Mucosa of rectum (tissue), 2 donors: ENCODE measurements around the gene IQCK.

Experiments used
- H3K27ac ChIP-seq, 2 donors: one replicate each; pipeline ENCODE4 v1.7.0; 2013; ENCODE audit warnings: inconsistent platforms in 2 of 2, low read depth in 2 of 2, low read length in 2 of 2
- H3K27me3 ChIP-seq, 2 donors: one replicate each; pipeline ENCODE4 v1.7.0; 2013; ENCODE audit warnings: low read length in 2 of 2; ENCODE audit not compliant: control insufficient read depth in 2 of 2, insufficient read depth in 2 of 2
- H3K36me3 ChIP-seq, 2 donors: one replicate each; pipeline ENCODE4 v1.7.0; 2013; ENCODE audit warnings: low read length in 2 of 2; ENCODE audit not compliant: control insufficient read depth in 2 of 2, insufficient read depth in 2 of 2
- H3K4me1 ChIP-seq, 2 donors: one replicate each; pipeline ENCODE4 v1.7.0; 2013; ENCODE audit warnings: low read length in 2 of 2, mild to moderate bottlenecking in 1 of 2; ENCODE audit not compliant: control insufficient read depth in 2 of 2, insufficient read depth in 2 of 2
- H3K4me3 ChIP-seq, 2 donors: one replicate each; pipeline ENCODE4 v1.7.0; 2013; ENCODE audit warnings: low read length in 2 of 2
- H3K9ac ChIP-seq, 2 donors: one replicate each; pipeline ENCODE4 v1.7.0; 2013; ENCODE audit warnings: low read length in 2 of 2, low read depth in 1 of 2, mild to moderate bottlenecking in 1 of 2
- H3K9me3 ChIP-seq, 2 donors: one replicate each; pipeline ENCODE4 v1.7.0; 2013; ENCODE audit warnings: low read length in 2 of 2; ENCODE audit not compliant: control insufficient read depth in 2 of 2
- donor health status: healthy.
- donor health status: Normal muscosa, but diverticular disease.

Gene IQCK

GRCh38 chr16:19857593-19858339 lies 139.7 kb downstream of the IQCK start:
- H3K27me3 ChIP-seq: no peaks in the 10 kb centered on the region
- H3K4me3 ChIP-seq: no peak overlapping the region
- H3K36me3 ChIP-seq: no peaks in the 10 kb centered on the region
- H3K4me1 ChIP-seq: no peaks in the 10 kb centered on the region
- no peak overlapping the region for H3K27ac ChIP-seq
- no peak overlapping the region for H3K9ac ChIP-seq
- H3K9me3 ChIP-seq: no peaks in the 10 kb centered on the region

- Histone ChIP-seq H3K4me3 (no peak overlapping the region), H3K9ac (no peak overlapping the region), H3K9me3 (no peaks in the 10 kb centered on the region), H3K27me3 (no peaks in the 10 kb centered on the region), H3K36me3 (no peaks in the 10 kb centered on the region), H3K27ac (no peak overlapping the region), H3K4me1 (no peaks in the 10 kb centered on the region)
Observed at GRCh38 chr16:19858340-19859018, 140.4 kb downstream of the IQCK start.

- Histone ChIP-seq H3K4me3 (no peak overlapping the region), H3K4me1 (no peaks in the 10 kb centered on the region), H3K9ac (no peak overlapping the region), H3K27ac (no peak overlapping the region), H3K9me3 (no peaks in the 10 kb centered on the region), H3K27me3 (no peaks in the 10 kb centered on the region), H3K36me3 (no peaks in the 10 kb centered on the region)
Observed at GRCh38 chr16:19859166-19859565, 141.1 kb downstream of the IQCK start.

GRCh38 chr16:19859603-19860002 lies 141.5 kb downstream of the IQCK start:
- no peaks in the 10 kb centered on the region for H3K27me3 ChIP-seq
- no peaks in the 10 kb centered on the region for H3K36me3 ChIP-seq
- no peak overlapping the region for H3K9ac ChIP-seq
- no peaks in the 10 kb centered on the region for H3K4me1 ChIP-seq
- no peak overlapping the region for H3K27ac ChIP-seq
- H3K4me3 ChIP-seq: no peak overlapping the region
- H3K9me3 ChIP-seq: no peaks in the 10 kb centered on the region

- Histone ChIP-seq H3K36me3 (no peaks in the 10 kb centered on the region), H3K27ac (no peak overlapping the region)
Observed at GRCh38 chr16:19860166-19861041, 142.3 kb downstream of the IQCK start.

GRCh38 chr16:19861133-19861532 lies 143.1 kb downstream of the IQCK start:
- Histone ChIP-seq H3K27ac (no peak overlapping the region), H3K9ac (no peak overlapping the region), H3K36me3 (no peaks in the 10 kb centered on the region), H3K4me3 (no peak overlapping the region), H3K4me1 (no peaks in the 10 kb centered on the region), H3K27me3 (no peaks in the 10 kb centered on the region), H3K9me3 (no peaks in the 10 kb centered on the region)

More at GRCh38 chr16:19860166-19861041, 142.3 kb downstream of the IQCK start:
- H3K9me3 ChIP-seq: no peaks in the 10 kb centered on the region
- H3K4me3 ChIP-seq: no peak overlapping the region
- no peaks in the 10 kb centered on the region for H3K27me3 ChIP-seq
- no peaks in the 10 kb centered on the region for H3K4me1 ChIP-seq
- H3K9ac ChIP-seq: no peak overlapping the region

- H3K9me3 ChIP-seq: no peaks in the 10 kb centered on the region
- H3K27me3 ChIP-seq: no peaks in the 10 kb centered on the region
- no peak overlapping the region for H3K4me3 ChIP-seq
- H3K27ac ChIP-seq: no peak overlapping the region
- H3K4me1 ChIP-seq: no peaks in the 10 kb centered on the region
- H3K36me3 ChIP-seq: no peaks in the 10 kb centered on the region
- no peak overlapping the region for H3K9ac ChIP-seq
Observed at GRCh38 chr16:19861811-19862327, 143.8 kb downstream of the IQCK start.

GRCh38 chr16:19863990-19864389 lies 145.9 kb downstream of the IQCK start:
- H3K27ac ChIP-seq: no peak overlapping the region
- no peak overlapping the region for H3K4me3 ChIP-seq
- no peaks in the 10 kb centered on the region for H3K36me3 ChIP-seq
- H3K9me3 ChIP-seq: no peaks in the 10 kb centered on the region
- no peaks in the 10 kb centered on the region for H3K27me3 ChIP-seq
- H3K4me1 ChIP-seq: no peaks in the 10 kb centered on the region
- H3K9ac ChIP-seq: no peak overlapping the region

GRCh38 chr16:19864566-19864965 lies 146.5 kb downstream of the IQCK start:
- no peak overlapping the region for H3K4me3 ChIP-seq
- no peaks in the 10 kb centered on the region for H3K36me3 ChIP-seq
- no peaks in the 10 kb centered on the region for H3K4me1 ChIP-seq
- H3K9ac ChIP-seq: no peak overlapping the region
- H3K9me3 ChIP-seq: no peaks in the 10 kb centered on the region
- H3K27ac ChIP-seq: no peak overlapping the region
- no peaks in the 10 kb centered on the region for H3K27me3 ChIP-seq

GRCh38 chr16:19868421-19868820 lies 150.3 kb downstream of the IQCK start:
- no peak overlapping the region for H3K27ac ChIP-seq
- no peaks in the 10 kb centered on the region for H3K9me3 ChIP-seq
- no peaks in the 10 kb centered on the region for H3K36me3 ChIP-seq
- no peak overlapping the region for H3K9ac ChIP-seq
- no peaks in the 10 kb centered on the region for H3K27me3 ChIP-seq
- no peaks in the 10 kb centered on the region for H3K4me1 ChIP-seq
- no peak overlapping the region for H3K4me3 ChIP-seq
